Tibial artery (tissue), 4 donors: Measurements from ENCODE around the gene C14orf119.

Source experiments
- DNase-seq, 2 donors: peaks; one replicate each; pipeline ENCODE4 v3.0.0-alpha.2; 2019
- H3K27ac ChIP-seq, 2 donors: fragments of 200-600 bp; sonication (generic) in 1 of 2; 1 replicate in 1 of 2; 2 replicates in 1 of 2; pipeline ENCODE4 v1.5.1; 2018 to 2019; ENCODE audit warnings: mild to moderate bottlenecking in 1 of 2
- H3K27me3 ChIP-seq, 2 donors: fragments of 200-600 bp; sonication (generic) in 1 of 2; one replicate each; pipeline versions ENCODE4 v1.5.1 to v1.6.0; 2016 to 2019
- H3K36me3 ChIP-seq, 3 donors: fragments of 200-600 bp; sonication (generic) in 2 of 3; one replicate each; pipeline ENCODE4 v1.5.1; 2016 to 2019; ENCODE audit warnings: mild to moderate bottlenecking in 2 of 3
- H3K4me1 ChIP-seq, 4 donors: fragments of 200-600 bp; sonication (generic) in 2 of 4; 1 replicate in 3 of 4; 2 replicates in 1 of 4; pipeline ENCODE4 v1.5.1; 2016 to 2019
- H3K4me3 ChIP-seq, 2 donors: fragments of 200-600 bp; sonication (generic) in 1 of 2; 1 replicate in 1 of 2; 2 replicates in 1 of 2; pipeline ENCODE4 v1.5.1; 2018 to 2019; ENCODE audit warnings: mild to moderate bottlenecking in 2 of 2
- H3K9me3 ChIP-seq, 3 donors: fragments of 200-600 bp; sonication (generic) in 1 of 3; one replicate each; pipeline ENCODE4 v1.5.1; 2016 to 2019
- CTCF ChIP-seq, 2 experiments: fragments of 200-600 bp in 1 of 2; fragments of 450-650 bp in 1 of 2; IDR thresholded peaks; one replicate each; pipeline ENCODE4 v1.5.1; 2017 to 2019; ENCODE audit warnings: antibody characterized with exemption in 2 of 2, mild to moderate bottlenecking in 1 of 2, moderate library complexity in 1 of 2
- intact Hi-C: fragments of 100-400 bp; cut with DNase I; formaldehyde crosslinking; loops from one replicate; pipeline ENCODE4 v1.15.0; 2023; ENCODE audit warnings: low total_unique reads

The C14orf119 gene

GRCh38 chr14:23120541-23121251 is 25.4 kb downstream of the C14orf119 start:
- peak overlapping the region; percentile 46 to 54 for H3K27ac ChIP-seq
- H3K36me3 ChIP-seq: no peaks in the 10 kb centered on the region
- DNase-seq: peak; percentile 91 to 93
- TF ChIP-seq CTCF (IDR thresholded peaks at IDR 0.05): peak; percentile 100
- H3K9me3 ChIP-seq: no peaks in the 10 kb centered on the region
- H3K4me3 ChIP-seq: no peak overlapping the region
- intact Hi-C loops: loop anchor here (1.0 kb wide), 1 partner anchor 67 kb away; no protein-coding TSS in a partner anchor
- H3K4me1 ChIP-seq: peaks cover 3 to 35% (median 26%) of the 10 kb centered on the region in 4 donors
- peaks cover 0 to 9% of the 10 kb centered on the region in 2 donors for H3K27me3 ChIP-seq

- Histone ChIP-seq H3K27ac (peak overlapping the region; percentile 46 to 54), H3K4me3 (no peak overlapping the region), H3K27me3 (peaks cover 0 to 9% of the 10 kb centered on the region in 2 donors), H3K4me1 (peaks cover 3 to 42% (median 32%) of the 10 kb centered on the region in 4 donors), H3K36me3 (peaks cover 0 to 6% (median 0%) of the 10 kb centered on the region in 3 donors), H3K9me3 (no peaks in the 10 kb centered on the region)
- peak in 1 of 2 donors; percentile 69 for DNase-seq
- intact Hi-C loops: no loop called here
- no peak for TF ChIP-seq CTCF (IDR thresholded peaks at IDR 0.05)
These were observed 26.1 kb downstream of the C14orf119 start for GRCh38 chr14:23121361-23121771.

- intact Hi-C loops: no loop called here
- no peak for DNase-seq
- H3K4me3 ChIP-seq: no peak overlapping the region
- H3K27me3 ChIP-seq: peaks cover 0 to 4% of the 10 kb centered on the region in 2 donors
- peak overlapping the region in 1 of 2 donors; percentile 54 for H3K27ac ChIP-seq
- H3K9me3 ChIP-seq: no peaks in the 10 kb centered on the region
- peaks cover 6 to 13% (median 7%) of the 10 kb centered on the region in 3 donors for H3K36me3 ChIP-seq
- peaks cover 3 to 45% (median 35%) of the 10 kb centered on the region in 4 donors for H3K4me1 ChIP-seq
- TF ChIP-seq CTCF (IDR thresholded peaks at IDR 0.05): no peak
These were observed 26.8 kb downstream of the C14orf119 start for GRCh38 chr14:23122086-23122485.

- TF ChIP-seq CTCF (IDR thresholded peaks at IDR 0.05): no peak
- no peaks in the 10 kb centered on the region for H3K9me3 ChIP-seq
- intact Hi-C loops: no loop called here
- H3K36me3 ChIP-seq: peaks cover 19 to 26% (median 20%) of the 10 kb centered on the region in 3 donors
- peak overlapping the region in 1 of 2 donors; percentile 14 for H3K27ac ChIP-seq
- no peak overlapping the region for H3K4me3 ChIP-seq
- DNase-seq: peak in 1 of 2 donors; percentile 80
- H3K27me3 ChIP-seq: peaks cover 0 to 3% of the 10 kb centered on the region in 2 donors
- peaks cover 3 to 45% (median 35%) of the 10 kb centered on the region in 4 donors for H3K4me1 ChIP-seq
These were observed 28.1 kb downstream of the C14orf119 start for GRCh38 chr14:23123419-23123818.

- Histone ChIP-seq H3K4me3 (no peak overlapping the region), H3K9me3 (no peaks in the 10 kb centered on the region), H3K4me1 (peaks cover 3 to 45% (median 35%) of the 10 kb centered on the region in 4 donors), H3K27ac (peak overlapping the region; percentile 48 to 68), H3K36me3 (peaks cover 29 to 37% (median 30%) of the 10 kb centered on the region in 3 donors), H3K27me3 (no peaks in the 10 kb centered on the region)
- intact Hi-C loops: no loop called here
- no peak for DNase-seq
- no peak for TF ChIP-seq CTCF (IDR thresholded peaks at IDR 0.05)
These were observed 29.1 kb downstream of the C14orf119 start for GRCh38 chr14:23124337-23124954.
